Endodermal cell (in vitro differentiated cells): ENCODE data around the gene WNK3. TPM values are rescaled to one million over a fixed set of nuclear protein-coding genes. Genes with fewer than 3 reads are reported as not detected.

Experiments
- DNase-seq: peaks from one replicate; pipeline ENCODE4 v3.0.0-alpha.2; 2017
- H3K27ac ChIP-seq: 2 replicates; pipeline ENCODE4 v1.5.1; 2013; ENCODE audit warnings: mild to moderate bottlenecking, low read depth, low read length, moderate library complexity
- H3K27me3 ChIP-seq: 2 replicates; pipeline ENCODE4 v1.6.1; 2013; ENCODE audit warnings: mild to moderate bottlenecking, low read length, moderate library complexity; ENCODE audit not compliant: insufficient read depth, control insufficient read depth, poor library complexity, severe bottlenecking
- H3K36me3 ChIP-seq: 2 replicates; pipeline ENCODE4 v1.7.0; 2013; ENCODE audit warnings: mild to moderate bottlenecking, low read length, moderate library complexity; ENCODE audit not compliant: control insufficient read depth, insufficient read depth
- H3K4me1 ChIP-seq: one replicate; pipeline ENCODE4 v1.7.0; 2013; ENCODE audit warnings: low read length; ENCODE audit not compliant: control insufficient read depth, insufficient read depth
- H3K4me3 ChIP-seq: 2 replicates; pipeline ENCODE4 v1.5.1; 2013; ENCODE audit warnings: mild to moderate bottlenecking, low read length, moderate library complexity
- H3K9ac ChIP-seq: 2 replicates; pipeline ENCODE4 v1.6.1; 2013; ENCODE audit warnings: mild to moderate bottlenecking, low read length, moderate library complexity; ENCODE audit not compliant: poor library complexity, severe bottlenecking; ENCODE audit errors: extremely low read depth
- H3K9me3 ChIP-seq: 2 replicates; pipeline ENCODE4 v1.6.1; 2013; ENCODE audit warnings: mild to moderate bottlenecking, low read length, moderate library complexity; ENCODE audit not compliant: control insufficient read depth
- H3K27ac Mint-ChIP-seq: 2 replicates; pipeline ENCODE4 v1.8.0; 2020; ENCODE audit warnings: mixed read lengths
- H3K27me3 Mint-ChIP-seq: 2 replicates; pipeline ENCODE4 v1.8.0; 2021; ENCODE audit warnings: mild to moderate bottlenecking, mixed read lengths; ENCODE audit not compliant: insufficient read depth
- H3K36me3 Mint-ChIP-seq: 2 replicates; pipeline ENCODE4 v1.8.0; 2020; ENCODE audit warnings: low read depth, mixed read lengths
- H3K4me1 Mint-ChIP-seq: 2 replicates; pipeline ENCODE4 v1.8.0; 2020; ENCODE audit warnings: mixed read lengths
- H3K4me3 Mint-ChIP-seq: 2 replicates; pipeline ENCODE4 v1.8.0; 2020; ENCODE audit warnings: mild to moderate bottlenecking, moderate library complexity, mixed read lengths
- H3K9me3 Mint-ChIP-seq: 2 replicates; pipeline ENCODE4 v1.8.0; 2020; ENCODE audit warnings: mild to moderate bottlenecking, mixed read lengths
- WGBS, 2 experiments: methylation state at CpG; one replicate each; pipeline versions ENCODE4 v1.1.5 to v1.1.7; 2013; ENCODE audit warnings: missing lambda C conversion rate in 2 of 2, mixed read lengths in 1 of 2; ENCODE audit not compliant: insufficient coverage in 1 of 2, insufficient read length in 1 of 2; 5-methylcytosine and 5-hydroxymethylcytosine counted together
- total RNA-seq, 2 donors: library from RNA; stranded (reverse); fragmentation: NEBNext Ultra II Directional in 1 of 2; extraction: Animal tissue kit (Norgen Biotek cat#: 25700) in 1 of 2; gene quantifications; 2 replicates in 1 of 2; 3 replicates in 1 of 2; pipeline ENCODE4 v1.2.1, GENCODE V29; 2021
- TF ChIP-seq, protein P1 (sequence below): fragments of 200-600 bp; sonication (generic); conservative IDR thresholded peaks from 2 replicates; pipeline ENCODE4 v1.5.0; 2021; ENCODE audit warnings: antibody characterized with exemption, mild to moderate bottlenecking

The WNK3 gene
- total RNA-seq, 2 donors from 2014 or later: 38.3 to 40.4 TPM

DNA sequence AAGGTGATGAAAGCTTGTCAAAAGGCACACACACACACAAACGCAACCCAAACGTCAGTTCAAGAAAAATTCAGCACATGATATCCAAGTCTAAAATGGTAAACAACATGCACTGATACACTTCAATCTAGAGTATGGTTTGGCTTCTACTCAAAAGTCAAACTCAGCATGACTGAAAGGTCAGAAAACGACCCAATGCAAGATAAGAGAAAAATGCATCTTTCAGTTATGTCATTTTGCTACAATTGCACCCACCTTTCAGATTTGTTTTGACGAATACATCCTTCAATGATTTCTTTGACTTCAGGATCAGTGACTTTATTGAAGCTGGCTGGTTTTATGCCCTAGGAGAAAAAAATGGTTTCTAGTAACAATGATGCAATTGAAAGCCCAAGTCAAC, 56.3 kb downstream of the WNK3 start:
- Histone ChIP-seq H3K9me3 (no peaks in the 10 kb centered on the region), H3K27ac (no peak overlapping the region), H3K9ac (no peak overlapping the region), H3K4me1 (no peaks in the 10 kb centered on the region), H3K4me3 (no peak overlapping the region), H3K27me3 (no peaks in the 10 kb centered on the region), H3K36me3 (peaks cover 17% of the 10 kb centered on the region)
- Mint-ChIP-seq H3K36me3 (peaks cover 29% of the 10 kb centered on the region), H3K4me3 (no peak overlapping the region), H3K27me3 (no peaks in the 10 kb centered on the region), H3K27ac (no peak overlapping the region), H3K9me3 (peaks cover 40% of the 10 kb centered on the region), H3K4me1 (no peaks in the 10 kb centered on the region)
- DNase-seq: no peak
- 92 to 94% methylated on average over 2 to 4 of the region's 4 CpGs for WGBS, 2 experiments
- TF ChIP-seq, protein P1, sequence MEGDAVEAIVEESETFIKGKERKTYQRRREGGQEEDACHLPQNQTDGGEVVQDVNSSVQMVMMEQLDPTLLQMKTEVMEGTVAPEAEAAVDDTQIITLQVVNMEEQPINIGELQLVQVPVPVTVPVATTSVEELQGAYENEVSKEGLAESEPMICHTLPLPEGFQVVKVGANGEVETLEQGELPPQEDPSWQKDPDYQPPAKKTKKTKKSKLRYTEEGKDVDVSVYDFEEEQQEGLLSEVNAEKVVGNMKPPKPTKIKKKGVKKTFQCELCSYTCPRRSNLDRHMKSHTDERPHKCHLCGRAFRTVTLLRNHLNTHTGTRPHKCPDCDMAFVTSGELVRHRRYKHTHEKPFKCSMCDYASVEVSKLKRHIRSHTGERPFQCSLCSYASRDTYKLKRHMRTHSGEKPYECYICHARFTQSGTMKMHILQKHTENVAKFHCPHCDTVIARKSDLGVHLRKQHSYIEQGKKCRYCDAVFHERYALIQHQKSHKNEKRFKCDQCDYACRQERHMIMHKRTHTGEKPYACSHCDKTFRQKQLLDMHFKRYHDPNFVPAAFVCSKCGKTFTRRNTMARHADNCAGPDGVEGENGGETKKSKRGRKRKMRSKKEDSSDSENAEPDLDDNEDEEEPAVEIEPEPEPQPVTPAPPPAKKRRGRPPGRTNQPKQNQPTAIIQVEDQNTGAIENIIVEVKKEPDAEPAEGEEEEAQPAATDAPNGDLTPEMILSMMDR: no peak

DNA sequence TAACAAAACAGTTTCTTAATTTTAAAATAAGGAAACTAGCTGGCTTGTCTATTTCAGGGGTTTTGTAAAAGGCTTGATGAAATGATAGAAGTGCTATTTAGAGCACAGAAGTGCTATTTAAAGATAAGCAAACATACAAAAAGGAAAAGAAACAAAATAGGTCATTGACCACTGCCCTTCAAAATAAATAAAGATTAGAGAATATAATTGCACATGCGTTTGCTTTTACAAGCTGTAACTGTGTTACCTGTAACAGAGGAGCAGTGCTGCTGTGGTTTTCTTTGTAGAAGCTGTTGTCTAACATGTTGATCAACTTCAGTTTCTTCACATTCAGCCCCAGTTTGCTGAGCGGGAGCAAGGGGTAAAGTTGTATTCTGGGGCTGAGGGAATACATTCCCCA, 63.5 kb downstream of the WNK3 start:
- Mint-ChIP-seq H3K4me3 (no peak overlapping the region), H3K4me1 (no peaks in the 10 kb centered on the region), H3K27ac (no peak overlapping the region), H3K36me3 (peaks cover 37% of the 10 kb centered on the region), H3K27me3 (no peaks in the 10 kb centered on the region), H3K9me3 (peaks cover 50% of the 10 kb centered on the region)
- TF ChIP-seq, protein P1: no peak
- no peak for DNase-seq
- no peak overlapping the region for H3K9ac ChIP-seq
- H3K27ac ChIP-seq: no peak overlapping the region
- peaks cover 38% of the 10 kb centered on the region for H3K36me3 ChIP-seq
- no peaks in the 10 kb centered on the region for H3K4me1 ChIP-seq
- H3K9me3 ChIP-seq: no peaks in the 10 kb centered on the region
- H3K27me3 ChIP-seq: no peaks in the 10 kb centered on the region
- 80 to 91% methylated on average over 1 of the region's 2 CpGs for WGBS, 2 experiments
- H3K4me3 ChIP-seq: no peak overlapping the region

DNA sequence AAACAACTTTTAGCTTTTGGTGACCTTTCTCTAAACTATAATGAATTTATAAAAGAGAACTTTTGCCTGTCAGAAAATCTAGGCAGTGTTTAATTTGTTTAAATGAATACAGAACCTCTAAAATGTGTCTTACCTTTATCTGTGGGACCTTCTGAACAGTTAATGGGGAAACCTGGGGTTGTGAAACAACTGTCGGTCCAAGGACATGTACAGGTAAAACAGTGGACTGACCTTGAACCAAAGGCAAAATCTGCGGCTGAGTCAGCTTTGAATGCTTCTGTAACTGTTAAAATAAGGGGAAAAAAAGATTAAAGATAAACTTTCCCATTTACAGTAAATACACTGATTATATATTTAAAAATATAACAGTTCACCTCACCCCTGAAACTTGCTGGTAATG, 65.1 kb downstream of the WNK3 start:
- TF ChIP-seq, protein P1: no peak
- peaks cover 57% of the 10 kb centered on the region for H3K9me3 Mint-ChIP-seq

More for the DNA sequence above, 65.1 kb downstream of the WNK3 start:
- no peaks in the 10 kb centered on the region for H3K27me3 Mint-ChIP-seq
- no peak for DNase-seq
- H3K9ac ChIP-seq: no peak overlapping the region
- peaks cover 45% of the 10 kb centered on the region for H3K36me3 ChIP-seq
- peaks cover 35% of the 10 kb centered on the region for H3K36me3 Mint-ChIP-seq
- no peaks in the 10 kb centered on the region for H3K9me3 ChIP-seq
- H3K27me3 ChIP-seq: no peaks in the 10 kb centered on the region
- H3K4me1 ChIP-seq: no peaks in the 10 kb centered on the region
- H3K4me3 ChIP-seq: no peak overlapping the region
- WGBS, 2 experiments: 83 to 87% methylated on average over 1 of the region's 2 CpGs
- H3K4me1 Mint-ChIP-seq: no peaks in the 10 kb centered on the region
- no peak overlapping the region for H3K27ac ChIP-seq
- H3K27ac Mint-ChIP-seq: no peak overlapping the region
- no peak overlapping the region for H3K4me3 Mint-ChIP-seq
